Left forelimb (tissue), 1 donor: Measurements from ENCODE around the gene FHIT.

Source experiments
- DNase-seq: peaks from one replicate; pipeline ENCODE4 v3.0.0-alpha.2; 2018; ENCODE audit warnings: low spot score

Gene FHIT

GRCh38 chr3:61251174-61251972 lies at the start of gene FHIT:
Gene FHIT (minus strand): TSS chr3:61251452.
- DNase-seq, result peak; percentile 97

- no peak for DNase-seq
Observed at GRCh38 chr3:61300786-61301185, 49.5 kb upstream of the FHIT start.

GRCh38 chr3:61300006-61300380 lies 48.7 kb upstream of the FHIT start:
- DNase-seq, result no peak

GRCh38 chr3:61299343-61300005 lies 48.2 kb upstream of the FHIT start:
- no peak for DNase-seq

- DNase-seq, result no peak
Observed at GRCh38 chr3:61297821-61298220, 46.6 kb upstream of the FHIT start.

GRCh38 chr3:61288446-61288845 lies 37.2 kb upstream of the FHIT start:
- DNase-seq, result no peak

- no peak for DNase-seq
Observed at GRCh38 chr3:61283876-61284275, 32.6 kb upstream of the FHIT start.

- no peak for DNase-seq
Observed at GRCh38 chr3:61278713-61279112, 27.5 kb upstream of the FHIT start.

- DNase-seq, result no peak
Observed at GRCh38 chr3:61277411-61277810, 26.2 kb upstream of the FHIT start.

- no peak for DNase-seq
Observed at GRCh38 chr3:61269435-61269834, 18.2 kb upstream of the FHIT start.

- no peak for DNase-seq
Observed at GRCh38 chr3:61268644-61269043, 17.4 kb upstream of the FHIT start.

- DNase-seq, result no peak
Observed at GRCh38 chr3:61264281-61264680, 13.0 kb upstream of the FHIT start.

- no peak for DNase-seq
Observed at GRCh38 chr3:61257148-61257547, 5.9 kb upstream of the FHIT start.

GRCh38 chr3:61253756-61254155 lies 2.5 kb upstream of the FHIT start:
- DNase-seq, result no peak

GRCh38 chr3:61252836-61253235 lies 1.6 kb upstream of the FHIT start:
- DNase-seq, result no peak

- DNase-seq, result peak; percentile 69
Observed at GRCh38 chr3:61250784-61251173, 473 bp downstream of the FHIT start.

GRCh38 chr3:61248496-61248895 lies 2.8 kb downstream of the FHIT start:
- no peak for DNase-seq

GRCh38 chr3:61247191-61247590 lies 4.1 kb downstream of the FHIT start:
- no peak for DNase-seq

GRCh38 chr3:61239871-61240270 lies 11.4 kb downstream of the FHIT start:
- DNase-seq, result no peak

- DNase-seq, result no peak
Observed at GRCh38 chr3:61237858-61238257, 13.4 kb downstream of the FHIT start.

GRCh38 chr3:61236556-61236955 lies 14.7 kb downstream of the FHIT start:
- DNase-seq, result no peak

- no peak for DNase-seq
Observed at GRCh38 chr3:61233746-61234145, 17.5 kb downstream of the FHIT start.

- DNase-seq, result no peak
Observed at GRCh38 chr3:61231693-61232092, 19.6 kb downstream of the FHIT start.

GRCh38 chr3:61227799-61228198 lies 23.5 kb downstream of the FHIT start:
- no peak for DNase-seq
